Measurements from ENCODE around the gene NAT8. TPM values are rescaled to one million over a fixed set of nuclear protein-coding genes. Genes with fewer than 3 reads are reported as not detected.
"Not testable (repeated sequence)": the region's sequence is repeated elsewhere in the genome, so short reads cannot be mapped to it uniquely, and the experiment has no call there.

The NAT8 gene
- total RNA-seq, 6 experiments from 2014 or later, result 15.1 to 40.6 (median 32.7) TPM

DNA sequence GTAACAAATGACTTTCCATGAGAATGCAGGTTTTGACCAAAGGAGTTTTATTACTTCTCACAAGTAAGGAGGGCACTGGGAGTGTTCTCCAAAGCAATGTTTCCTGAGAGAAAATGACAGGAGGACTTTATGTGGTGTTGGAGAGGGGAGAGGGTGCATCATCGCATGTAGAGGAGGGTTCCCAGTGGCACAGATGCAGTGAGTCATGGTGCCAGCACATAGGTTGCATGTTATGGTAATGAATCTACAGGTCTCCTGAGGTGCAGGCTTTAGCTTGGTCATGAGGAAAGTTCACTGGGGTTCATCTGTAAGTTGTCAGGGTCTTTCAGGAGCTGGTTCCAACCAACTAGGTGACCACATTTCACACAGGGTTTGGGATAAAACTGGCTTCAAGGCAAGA, 30.4 kb downstream of the NAT8 start:
- no peaks in the 10 kb centered on the region for H3K27me3 ChIP-seq
- no peaks in the 10 kb centered on the region for H3K36me3 ChIP-seq
- 100% methylated on average over 1 of the region's 1 CpG for WGBS (ENCODE audit: insufficient coverage, low coverage, low lambda C conversion rate, missing lambda C conversion rate)
- H3K4me1 ChIP-seq, result no peaks in the 10 kb centered on the region
- no peak overlapping the region for H3K4me3 ChIP-seq
- no peaks in the 10 kb centered on the region for H3K9me3 ChIP-seq
- DNase-seq (no peak), ATAC-seq (no peak)
- no peak overlapping the region for H3K27ac ChIP-seq
- intact Hi-C loops (cut with DNase I), result no loop called here
- TF ChIP-seq, protein P1, sequence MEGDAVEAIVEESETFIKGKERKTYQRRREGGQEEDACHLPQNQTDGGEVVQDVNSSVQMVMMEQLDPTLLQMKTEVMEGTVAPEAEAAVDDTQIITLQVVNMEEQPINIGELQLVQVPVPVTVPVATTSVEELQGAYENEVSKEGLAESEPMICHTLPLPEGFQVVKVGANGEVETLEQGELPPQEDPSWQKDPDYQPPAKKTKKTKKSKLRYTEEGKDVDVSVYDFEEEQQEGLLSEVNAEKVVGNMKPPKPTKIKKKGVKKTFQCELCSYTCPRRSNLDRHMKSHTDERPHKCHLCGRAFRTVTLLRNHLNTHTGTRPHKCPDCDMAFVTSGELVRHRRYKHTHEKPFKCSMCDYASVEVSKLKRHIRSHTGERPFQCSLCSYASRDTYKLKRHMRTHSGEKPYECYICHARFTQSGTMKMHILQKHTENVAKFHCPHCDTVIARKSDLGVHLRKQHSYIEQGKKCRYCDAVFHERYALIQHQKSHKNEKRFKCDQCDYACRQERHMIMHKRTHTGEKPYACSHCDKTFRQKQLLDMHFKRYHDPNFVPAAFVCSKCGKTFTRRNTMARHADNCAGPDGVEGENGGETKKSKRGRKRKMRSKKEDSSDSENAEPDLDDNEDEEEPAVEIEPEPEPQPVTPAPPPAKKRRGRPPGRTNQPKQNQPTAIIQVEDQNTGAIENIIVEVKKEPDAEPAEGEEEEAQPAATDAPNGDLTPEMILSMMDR (IDR thresholded peaks at IDR 0.05), result no peak
- no peak for TF ChIP-seq POLR2A (IDR thresholded peaks at IDR 0.05)

DNA sequence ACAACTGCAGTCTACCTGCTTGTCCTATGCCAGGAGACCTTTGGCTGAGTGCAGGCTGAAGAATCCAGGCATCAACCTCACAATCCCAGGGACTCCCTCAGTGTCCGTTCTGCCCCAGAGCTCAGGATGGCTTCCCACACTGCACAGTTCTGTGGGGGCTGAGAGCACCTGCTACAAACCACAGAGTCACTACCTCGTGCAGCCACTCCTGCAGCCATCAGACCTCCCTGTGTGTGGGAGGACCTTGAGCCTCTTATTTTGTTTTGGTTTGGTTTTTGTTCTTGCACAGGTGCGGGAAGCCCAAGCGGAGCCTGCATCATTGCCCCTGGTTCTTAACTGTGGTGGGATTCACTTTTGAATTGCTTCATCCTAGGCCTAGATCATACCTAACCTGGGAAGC, 31.0 kb downstream of the NAT8 start:
- no peak for ATAC-seq
- Histone ChIP-seq H3K9me3 (no peaks in the 10 kb centered on the region), H3K4me1 (no peaks in the 10 kb centered on the region), H3K27me3 (no peaks in the 10 kb centered on the region), H3K4me3 (no peak overlapping the region), H3K36me3 (no peaks in the 10 kb centered on the region), H3K27ac (no peak overlapping the region)
- no peak for TF ChIP-seq POLR2A (IDR thresholded peaks at IDR 0.05)
- TF ChIP-seq, protein P1 (IDR thresholded peaks at IDR 0.05), result no peak
- intact Hi-C loops (cut with DNase I), result no loop called here
- DNase-seq, result no peak
- WGBS (ENCODE audit: insufficient coverage, low coverage, low lambda C conversion rate, missing lambda C conversion rate), result 63% methylated on average over 2 of the region's 4 CpGs

DNA sequence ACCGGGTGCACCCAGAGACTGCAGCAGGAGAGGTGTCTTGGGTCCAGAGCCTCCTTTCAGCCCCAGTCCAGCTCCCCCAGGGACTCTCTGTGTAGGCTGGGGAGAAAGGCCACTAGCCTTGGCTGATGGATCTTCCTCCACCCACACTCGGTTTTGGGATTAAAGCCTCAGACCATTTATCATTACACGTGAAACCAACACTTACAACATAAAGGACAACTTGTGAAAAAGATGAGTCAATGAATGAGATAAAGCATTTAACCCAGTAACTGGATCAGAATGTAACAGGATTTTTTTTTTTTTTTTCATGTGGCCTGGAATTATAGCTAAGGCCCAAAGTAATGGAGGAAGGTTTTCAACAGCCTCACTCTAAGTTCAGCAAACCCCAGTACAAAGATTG, 32.1 kb downstream of the NAT8 start:
- Histone ChIP-seq H3K4me3 (no peak overlapping the region), H3K9me3 (no peaks in the 10 kb centered on the region), H3K36me3 (no peaks in the 10 kb centered on the region), H3K27me3 (no peaks in the 10 kb centered on the region), H3K4me1 (no peaks in the 10 kb centered on the region), H3K27ac (no peak overlapping the region)
- ATAC-seq, result no peak
- intact Hi-C loops (cut with DNase I), result no loop called here
- TF ChIP-seq POLR2A (IDR thresholded peaks at IDR 0.05), result no peak
- TF ChIP-seq, protein P1 (IDR thresholded peaks at IDR 0.05), result no peak
- 97% methylated on average over 3 of the region's 3 CpGs for WGBS (ENCODE audit: insufficient coverage, low coverage, low lambda C conversion rate, missing lambda C conversion rate)
- DNase-seq, result no peak

DNA sequence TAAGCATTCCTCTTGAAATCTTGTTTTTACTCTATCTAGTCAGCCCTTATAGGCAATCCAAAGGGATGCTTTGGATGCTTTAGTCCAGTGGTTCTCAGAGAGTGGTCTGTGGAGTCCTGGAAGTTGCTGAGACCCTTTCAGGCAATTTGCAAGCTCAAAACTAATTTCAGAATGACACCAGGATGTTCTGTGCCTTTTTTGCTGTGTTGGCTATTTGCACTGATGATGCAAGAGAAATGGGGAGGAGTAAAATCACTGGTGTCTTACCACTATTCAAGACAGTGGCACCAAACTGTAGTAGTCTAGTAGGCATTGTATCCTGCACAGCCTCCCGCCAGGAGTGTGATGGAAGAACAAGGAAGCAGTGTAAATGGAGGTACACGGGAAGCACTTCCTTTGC, 37.6 kb downstream of the NAT8 start:
- H3K36me3 ChIP-seq; DNase-seq; intact Hi-C loops (cut with DNase I); H3K27ac ChIP-seq; H3K4me1 ChIP-seq; H3K4me3 ChIP-seq; H3K27me3 ChIP-seq; ATAC-seq; H3K9me3 ChIP-seq: not testable (repeated sequence)
- 71% methylated on average over 2 of the region's 2 CpGs for WGBS (ENCODE audit: insufficient coverage, low coverage, low lambda C conversion rate, missing lambda C conversion rate)

DNA sequence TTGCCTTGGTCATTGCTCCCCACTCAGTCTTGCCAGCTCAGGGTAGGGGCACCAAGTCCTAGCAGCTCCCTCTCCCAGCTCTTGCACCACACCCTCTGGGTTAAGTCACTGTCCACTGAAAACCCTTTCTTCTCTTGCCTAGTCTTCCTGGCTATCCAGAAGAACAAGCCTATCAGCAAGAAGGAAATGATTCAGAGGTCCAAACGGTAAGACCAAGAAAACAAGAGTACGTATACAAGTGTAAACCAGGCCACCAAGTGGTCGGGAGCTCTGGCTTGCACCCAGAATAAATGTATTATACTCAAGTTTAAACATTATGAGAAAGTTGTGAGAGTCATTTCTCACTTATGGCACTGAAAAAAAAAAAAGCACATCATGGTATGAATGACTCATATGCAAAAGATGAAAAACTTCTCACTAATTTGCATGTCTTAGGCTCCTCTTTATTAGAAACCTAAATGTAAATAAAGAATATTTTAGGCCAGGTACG, 39.1 kb downstream of the NAT8 start:
- H3K36me3 ChIP-seq; intact Hi-C loops (cut with DNase I): not testable (repeated sequence)

DNA sequence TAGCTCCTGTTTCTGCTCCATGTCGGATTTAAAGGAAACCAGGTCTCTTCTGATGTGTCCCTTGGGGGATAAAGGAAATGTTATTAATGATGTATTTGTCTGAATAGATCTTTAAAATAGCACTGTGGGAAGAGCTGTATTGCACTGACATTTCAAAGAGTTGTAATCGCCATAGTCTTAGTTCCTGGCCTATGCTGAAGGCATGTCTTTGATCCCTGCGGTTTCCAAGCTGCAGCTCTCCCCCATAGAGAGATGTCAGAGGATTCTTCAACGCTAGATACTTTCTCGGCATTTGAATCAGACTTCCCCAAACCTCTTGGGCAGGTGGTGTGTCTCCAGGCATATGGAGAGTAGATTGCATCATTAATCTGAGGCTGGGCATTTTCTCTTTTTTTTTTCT, 40.4 kb downstream of the NAT8 start:
- no peak for TF ChIP-seq POLR2A (IDR thresholded peaks at IDR 0.05)
- TF ChIP-seq, protein P1 (IDR thresholded peaks at IDR 0.05), result no peak
- Histone ChIP-seq H3K27ac (no peak overlapping the region), H3K36me3 (no peaks in the 10 kb centered on the region), H3K4me3 (no peak overlapping the region), H3K4me1 (no peaks in the 10 kb centered on the region), H3K9me3 (no peaks in the 10 kb centered on the region), H3K27me3 (no peaks in the 10 kb centered on the region)
- intact Hi-C loops (cut with DNase I), result no loop called here
- DNase-seq (no peak), ATAC-seq (no peak)
- 92% methylated on average over 4 of the region's 5 CpGs for WGBS (ENCODE audit: insufficient coverage, low coverage, low lambda C conversion rate, missing lambda C conversion rate)

More for the DNA sequence above, 39.1 kb downstream of the NAT8 start:
- not testable (repeated sequence) for ATAC-seq, H3K27me3 ChIP-seq, H3K4me1 ChIP-seq, H3K9me3 ChIP-seq, H3K4me3 ChIP-seq, H3K27ac ChIP-seq, DNase-seq
- 78% methylated on average over 3 of the region's 4 CpGs for WGBS (ENCODE audit: insufficient coverage, low coverage, low lambda C conversion rate, missing lambda C conversion rate)

Measured in right lobe of liver (tissue), 6 donors.